GM18502 (cell line): ENCODE measurements around the gene MKI67.
"Not testable (repeated sequence)": the region's sequence is repeated elsewhere in the genome, so short reads cannot be mapped to it uniquely, and the experiment has no call there.

ENCODE experiments used
- ATAC-seq: cut with Tn5 transposase; IDR thresholded peaks from one replicate; pipeline ENCODE4 v1.9.1; 2021; ENCODE audit warnings: mild to moderate bottlenecking; ENCODE audit not compliant: unreplicated experiment, poor library complexity

Gene MKI67

DNA sequence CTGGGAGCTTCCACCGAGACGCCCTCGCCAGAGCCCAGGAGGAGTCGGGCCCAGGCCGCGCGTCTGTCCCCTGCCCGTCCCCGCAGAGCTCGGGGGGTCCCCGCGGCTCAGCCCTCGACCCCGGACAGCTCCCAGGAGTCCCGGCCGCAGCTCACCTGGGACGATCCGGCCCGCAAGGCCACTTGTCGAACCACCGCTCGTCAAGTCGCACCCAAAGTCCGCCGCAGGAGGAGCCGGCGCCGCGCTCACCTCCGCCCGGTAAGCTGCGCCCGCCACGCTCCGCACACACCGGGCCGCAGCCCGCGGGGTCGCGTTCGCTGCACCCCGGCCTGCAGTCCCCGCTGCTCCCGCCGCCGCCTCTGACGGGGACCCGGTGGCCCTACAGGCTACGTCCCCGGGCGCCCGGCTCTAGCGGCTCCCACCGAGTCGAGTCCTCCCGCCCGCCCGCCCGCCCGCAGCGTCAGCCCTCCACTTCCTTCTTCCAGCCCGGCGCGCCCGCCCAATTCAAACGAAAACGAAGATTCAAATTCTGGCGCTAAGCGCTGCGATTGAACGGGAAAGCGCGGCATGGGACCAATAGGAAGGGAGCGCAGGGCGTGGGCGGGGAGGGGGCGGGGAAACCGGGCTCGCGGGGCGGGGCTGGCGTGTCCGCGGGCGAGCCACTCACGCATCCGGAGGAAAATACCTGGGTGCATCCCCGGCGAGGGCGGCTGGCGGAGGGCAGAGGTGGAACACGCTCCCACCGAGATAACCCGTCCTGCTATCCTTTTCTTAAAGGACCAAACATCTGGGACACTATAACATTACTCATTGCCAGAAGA, at the start of gene MKI67:
Gene MKI67 (minus strand): TSS at position 480 of the 821 bp plus-strand sequence. CDS start 756 bp downstream, outside the sequence.
- peak; percentile 86 for ATAC-seq

GRCh38 chr10:128174581-128175559, 48.6 kb upstream of the MKI67 start:
- ATAC-seq: no peak

DNA sequence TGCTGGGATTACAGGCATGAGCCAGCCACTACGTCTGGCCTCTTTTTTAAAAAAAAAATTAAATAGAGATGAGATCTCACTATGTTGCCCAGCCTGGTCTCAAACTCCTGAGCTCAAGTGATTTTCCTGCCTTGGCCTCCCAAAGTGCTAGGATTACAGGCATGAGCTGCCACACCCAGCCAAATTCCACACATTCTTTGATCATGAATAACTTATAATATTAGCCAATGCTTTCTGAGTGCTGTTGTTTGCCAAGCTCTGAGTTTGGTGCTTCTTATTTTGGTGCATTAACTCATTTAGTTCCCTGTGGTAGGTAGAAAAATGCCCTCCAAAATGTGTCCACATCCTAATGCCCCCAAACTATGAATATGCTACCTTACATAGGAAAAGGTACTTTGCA, 47.2 kb upstream of the MKI67 start:
- ATAC-seq: no peak

- no peak for ATAC-seq
Observed at GRCh38 chr10:128172756-128173155, 46.5 kb upstream of the MKI67 start.

- no peak for ATAC-seq
Observed at GRCh38 chr10:128169811-128170379, 43.7 kb upstream of the MKI67 start.

- ATAC-seq: no peak
Observed at GRCh38 chr10:128167926-128168520, 41.8 kb upstream of the MKI67 start.

DNA sequence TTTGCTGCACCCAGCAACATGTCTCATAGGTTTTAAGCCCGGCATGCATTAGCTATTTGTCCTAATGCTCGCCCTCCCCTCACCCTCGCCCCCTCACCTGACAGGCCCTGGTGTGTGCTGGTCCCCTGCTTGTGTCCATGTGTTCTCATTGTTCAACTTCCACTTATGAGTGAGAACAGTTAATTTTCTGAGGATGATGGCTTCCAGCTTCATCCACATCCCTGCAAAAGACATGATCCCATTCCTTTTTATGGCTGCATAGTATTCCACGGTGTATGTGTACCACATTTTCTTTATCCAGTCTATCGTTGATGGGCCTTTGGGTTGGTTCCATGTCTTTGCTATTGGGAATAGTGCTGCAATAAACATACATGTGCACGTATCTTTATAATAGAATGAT, 40.9 kb upstream of the MKI67 start:
- ATAC-seq: not testable (repeated sequence)

- no peak for ATAC-seq
Observed at GRCh38 chr10:128166151-128166550, 39.9 kb upstream of the MKI67 start.

DNA sequence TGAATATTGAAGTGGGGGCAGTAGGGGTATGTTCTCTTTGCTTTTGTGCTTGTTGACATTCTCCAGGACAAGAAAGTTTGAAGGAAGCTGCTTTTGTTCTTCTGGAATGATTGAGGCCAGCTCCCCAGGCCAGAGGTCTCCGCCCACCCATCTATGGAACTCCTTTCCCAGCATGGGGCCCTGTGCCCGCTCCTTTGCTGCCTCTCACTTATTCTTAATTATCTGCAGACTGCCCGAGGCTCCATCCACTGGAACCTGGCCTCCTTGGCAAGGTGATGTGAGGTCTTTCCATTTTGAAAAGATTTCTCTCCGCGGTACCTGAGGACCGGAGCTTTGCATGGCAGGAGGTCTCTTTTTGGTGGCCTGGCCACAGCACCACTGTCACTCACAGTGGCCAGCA, 39.3 kb upstream of the MKI67 start:
- no peak for ATAC-seq

GRCh38 chr10:128163701-128164100, 37.5 kb upstream of the MKI67 start:
- no peak for ATAC-seq

DNA sequence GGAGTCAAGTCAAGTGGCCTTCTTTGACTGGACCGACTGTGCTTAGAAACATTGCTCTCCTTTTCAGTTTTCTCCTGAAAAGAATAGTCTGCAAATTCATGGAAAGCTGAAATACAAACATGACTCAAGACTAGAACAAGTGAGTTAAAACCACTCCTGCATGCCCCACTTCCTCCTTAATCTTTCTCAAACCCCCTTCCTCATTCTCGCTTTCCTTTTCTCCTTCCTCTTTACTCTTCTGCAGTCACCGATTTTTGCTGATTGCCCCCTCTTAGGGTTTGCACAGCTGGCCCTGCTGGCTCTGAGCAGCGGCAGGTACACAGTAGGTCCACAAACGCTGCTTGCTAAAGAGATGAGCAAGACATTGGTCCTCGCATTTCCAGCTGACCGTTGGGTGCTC, 34.8 kb upstream of the MKI67 start:
- no peak for ATAC-seq

DNA sequence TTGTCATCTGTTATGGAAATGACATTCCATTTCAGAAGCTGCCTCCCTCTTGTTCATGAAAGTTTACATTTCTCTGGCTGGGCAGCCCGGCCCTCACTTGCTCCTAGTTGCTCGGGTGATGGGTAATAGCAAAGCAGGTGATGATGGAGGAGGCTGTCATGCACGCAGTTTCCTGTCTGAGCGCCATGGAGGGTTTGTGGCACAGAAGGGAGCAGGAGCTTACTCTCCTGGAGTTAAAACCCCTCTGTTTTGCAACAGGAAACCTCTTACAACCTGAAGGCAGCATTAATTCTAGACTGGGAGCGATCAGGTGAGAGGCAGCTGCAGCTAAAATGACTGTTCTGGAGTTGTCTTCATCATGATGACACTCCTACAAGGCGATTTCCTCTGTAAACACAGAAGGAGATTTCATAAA, 34.1 kb upstream of the MKI67 start:
- ATAC-seq: no peak

DNA sequence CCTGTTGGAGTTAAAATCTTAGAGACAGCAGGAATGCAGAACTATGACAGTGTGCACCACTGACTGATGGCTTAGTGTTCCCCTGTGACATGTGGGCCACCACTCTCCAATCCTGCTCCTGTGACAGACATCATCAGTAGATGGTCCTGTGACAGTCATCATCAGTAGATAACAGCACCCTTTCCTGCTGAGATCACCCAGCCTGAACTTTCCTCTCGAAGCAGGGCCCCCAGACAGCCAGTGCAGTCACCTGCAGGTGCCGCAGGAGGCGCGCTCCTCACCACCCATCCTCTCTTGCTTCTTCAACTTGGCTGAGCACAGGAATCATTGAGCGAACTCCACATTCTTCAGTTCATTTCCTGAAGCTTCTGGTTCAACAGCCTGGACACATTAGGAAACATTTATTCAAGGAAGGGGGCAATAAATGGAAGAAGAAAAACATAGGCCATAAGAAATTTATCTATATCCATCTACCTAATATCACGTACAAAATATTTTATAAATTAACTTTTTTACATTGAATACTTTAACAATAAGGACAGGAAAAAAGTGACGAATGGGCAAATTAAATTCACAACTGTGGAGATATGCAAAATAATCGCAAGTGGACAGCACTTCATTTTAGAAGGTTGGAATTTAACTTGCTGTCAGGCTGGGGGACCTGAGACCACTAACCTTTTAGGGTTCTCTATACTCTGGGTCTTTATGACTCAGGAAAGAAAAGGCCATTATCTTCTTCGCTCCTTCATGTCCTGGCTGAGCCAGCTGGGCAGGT, 32.0 kb upstream of the MKI67 start:
- ATAC-seq: no peak

- no peak for ATAC-seq
Observed at GRCh38 chr10:128156999-128157755, 31.0 kb upstream of the MKI67 start.

DNA sequence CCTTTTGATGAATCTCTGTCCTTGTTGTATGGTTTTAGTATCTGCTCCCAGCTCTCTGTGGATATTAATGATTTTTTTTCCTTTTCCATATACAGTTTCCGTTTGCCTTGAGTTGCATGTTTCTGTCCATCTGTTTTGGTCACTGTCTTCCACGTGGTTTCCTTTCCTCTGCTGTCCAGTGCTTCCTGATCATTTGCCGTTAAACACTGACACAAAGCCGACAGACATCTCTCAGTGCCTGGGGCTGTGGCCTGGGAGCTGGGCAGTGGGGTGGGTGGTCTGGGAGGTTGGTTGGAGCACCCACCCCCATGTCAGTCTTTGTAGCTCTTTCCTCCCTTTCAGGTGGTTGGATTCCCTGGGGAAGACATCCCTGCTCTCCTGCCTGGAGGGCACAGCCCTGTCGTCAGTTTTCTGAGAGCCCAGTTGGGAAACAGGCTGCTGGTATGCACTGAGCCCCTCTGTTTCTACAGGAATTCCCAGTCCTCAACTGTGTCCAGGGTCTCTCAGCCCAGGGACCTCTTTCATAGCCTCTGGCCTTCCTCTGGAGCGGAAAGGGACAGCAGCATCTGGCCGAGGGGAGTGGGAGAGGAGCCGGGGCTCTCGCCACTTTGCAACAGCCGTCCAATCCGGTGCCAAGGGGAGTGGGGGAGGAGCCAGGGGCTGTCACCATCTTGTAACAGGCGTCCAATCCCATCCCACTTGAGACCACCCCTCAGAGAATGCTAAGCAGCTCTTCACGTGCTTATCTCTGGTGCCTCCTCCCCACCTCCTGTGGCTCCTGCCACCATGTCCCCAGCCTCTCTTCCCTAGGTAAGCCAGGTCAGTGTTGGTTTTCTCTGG, 26.7 kb upstream of the MKI67 start:
- ATAC-seq: no peak

GRCh38 chr10:128151031-128151430, 24.8 kb upstream of the MKI67 start:
- no peak for ATAC-seq

DNA sequence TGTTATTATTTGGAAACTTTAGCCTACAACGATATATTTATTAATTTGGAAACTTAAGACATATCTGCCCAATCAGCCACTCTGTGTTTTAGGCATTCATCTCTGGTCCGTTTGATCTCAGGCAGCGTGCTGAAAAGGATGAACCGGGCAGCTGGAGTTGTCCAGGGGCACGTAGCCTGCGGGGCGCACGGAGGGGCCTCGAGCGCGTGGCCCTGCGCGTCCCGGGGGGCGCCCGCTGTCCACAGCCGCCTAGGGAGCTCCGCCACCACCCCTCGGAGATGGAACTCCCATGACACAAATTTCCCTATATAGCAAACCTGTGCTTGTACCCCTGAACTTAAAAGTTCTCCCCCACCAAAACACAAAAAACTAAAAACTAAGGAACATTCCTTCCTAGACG, 24.3 kb upstream of the MKI67 start:
- no peak for ATAC-seq

- ATAC-seq: peak; percentile 92
Observed at GRCh38 chr10:128150045-128150493, 23.8 kb upstream of the MKI67 start.
